Mesothelial cell of epicardium (in vitro differentiated cells): ENCODE results near the gene DIAPH2. TPM values are rescaled to one million over a fixed set of nuclear protein-coding genes. Genes with fewer than 3 reads are reported as not detected.
A peak's percentile ranks its signal among the peaks of the same experiment; 100 is the strongest.

ENCODE experiments used
- DNase-seq, 2 experiments: peaks; one replicate each; pipeline ENCODE4 v3.0.0; 2021; ENCODE audit warnings: low spot score in 2 of 2; ENCODE audit not compliant: unreplicated experiment in 2 of 2
- H3K27ac Mint-ChIP-seq: 2 replicates; pipeline ENCODE4 v1.8.0; 2021; ENCODE audit warnings: mixed read lengths
- H3K27me3 Mint-ChIP-seq: 2 replicates; pipeline ENCODE4 v1.8.0; 2021; ENCODE audit warnings: low read depth, mixed read lengths
- H3K36me3 Mint-ChIP-seq: 2 replicates; pipeline ENCODE4 v1.8.0; 2021; ENCODE audit warnings: mixed read lengths
- H3K4me1 Mint-ChIP-seq: 2 replicates; pipeline ENCODE4 v1.8.0; 2021; ENCODE audit warnings: mixed read lengths
- H3K4me3 Mint-ChIP-seq: 2 replicates; pipeline ENCODE4 v1.8.0; 2021; ENCODE audit warnings: mild to moderate bottlenecking, moderate library complexity, mixed read lengths
- H3K9me3 Mint-ChIP-seq: 2 replicates; pipeline ENCODE4 v1.8.0; 2021; ENCODE audit warnings: mixed read lengths
- total RNA-seq: library from RNA; stranded (reverse); gene quantifications from 3 replicates; pipeline ENCODE4 v1.2.1, GENCODE V29; 2021
- TF ChIP-seq, protein P1 (sequence below): fragments of 200-600 bp; sonication (generic); IDR thresholded peaks from one replicate; pipeline ENCODE4 v1.5.0; 2021; ENCODE audit warnings: antibody characterized with exemption; ENCODE audit not compliant: unreplicated experiment

Gene DIAPH2
- total RNA-seq, 1 donor from 2014 or later, result 19.2 TPM

DNA sequence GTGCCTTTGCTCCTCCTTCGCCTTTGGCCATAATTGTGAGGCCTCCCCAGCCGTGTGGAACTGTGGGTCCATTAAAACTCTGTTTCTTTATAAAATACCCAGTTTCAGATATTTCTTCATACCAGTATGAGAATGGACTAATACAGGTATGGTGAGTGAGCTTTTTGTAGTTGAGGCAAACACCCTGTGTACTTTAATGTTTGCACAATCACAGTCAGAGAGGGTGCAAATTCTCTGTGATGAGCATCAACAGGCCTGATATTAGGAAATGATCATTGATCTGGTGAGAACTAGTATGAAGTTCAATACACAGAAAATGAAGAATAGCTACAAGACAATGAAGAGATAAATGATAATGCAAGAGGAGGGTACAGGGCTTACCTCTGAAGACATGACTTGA is 943.7 kb downstream of the DIAPH2 start:
- Mint-ChIP-seq H3K9me3 (peaks cover 10% of the 10 kb centered on the region), H3K4me1 (peaks cover 16% of the 10 kb centered on the region), H3K4me3 (no peak overlapping the region), H3K36me3 (no peaks in the 10 kb centered on the region), H3K27me3 (no peaks in the 10 kb centered on the region), H3K27ac (no peak overlapping the region)
- no peak for DNase-seq
- TF ChIP-seq, protein P1, sequence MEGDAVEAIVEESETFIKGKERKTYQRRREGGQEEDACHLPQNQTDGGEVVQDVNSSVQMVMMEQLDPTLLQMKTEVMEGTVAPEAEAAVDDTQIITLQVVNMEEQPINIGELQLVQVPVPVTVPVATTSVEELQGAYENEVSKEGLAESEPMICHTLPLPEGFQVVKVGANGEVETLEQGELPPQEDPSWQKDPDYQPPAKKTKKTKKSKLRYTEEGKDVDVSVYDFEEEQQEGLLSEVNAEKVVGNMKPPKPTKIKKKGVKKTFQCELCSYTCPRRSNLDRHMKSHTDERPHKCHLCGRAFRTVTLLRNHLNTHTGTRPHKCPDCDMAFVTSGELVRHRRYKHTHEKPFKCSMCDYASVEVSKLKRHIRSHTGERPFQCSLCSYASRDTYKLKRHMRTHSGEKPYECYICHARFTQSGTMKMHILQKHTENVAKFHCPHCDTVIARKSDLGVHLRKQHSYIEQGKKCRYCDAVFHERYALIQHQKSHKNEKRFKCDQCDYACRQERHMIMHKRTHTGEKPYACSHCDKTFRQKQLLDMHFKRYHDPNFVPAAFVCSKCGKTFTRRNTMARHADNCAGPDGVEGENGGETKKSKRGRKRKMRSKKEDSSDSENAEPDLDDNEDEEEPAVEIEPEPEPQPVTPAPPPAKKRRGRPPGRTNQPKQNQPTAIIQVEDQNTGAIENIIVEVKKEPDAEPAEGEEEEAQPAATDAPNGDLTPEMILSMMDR, result no peak

DNA sequence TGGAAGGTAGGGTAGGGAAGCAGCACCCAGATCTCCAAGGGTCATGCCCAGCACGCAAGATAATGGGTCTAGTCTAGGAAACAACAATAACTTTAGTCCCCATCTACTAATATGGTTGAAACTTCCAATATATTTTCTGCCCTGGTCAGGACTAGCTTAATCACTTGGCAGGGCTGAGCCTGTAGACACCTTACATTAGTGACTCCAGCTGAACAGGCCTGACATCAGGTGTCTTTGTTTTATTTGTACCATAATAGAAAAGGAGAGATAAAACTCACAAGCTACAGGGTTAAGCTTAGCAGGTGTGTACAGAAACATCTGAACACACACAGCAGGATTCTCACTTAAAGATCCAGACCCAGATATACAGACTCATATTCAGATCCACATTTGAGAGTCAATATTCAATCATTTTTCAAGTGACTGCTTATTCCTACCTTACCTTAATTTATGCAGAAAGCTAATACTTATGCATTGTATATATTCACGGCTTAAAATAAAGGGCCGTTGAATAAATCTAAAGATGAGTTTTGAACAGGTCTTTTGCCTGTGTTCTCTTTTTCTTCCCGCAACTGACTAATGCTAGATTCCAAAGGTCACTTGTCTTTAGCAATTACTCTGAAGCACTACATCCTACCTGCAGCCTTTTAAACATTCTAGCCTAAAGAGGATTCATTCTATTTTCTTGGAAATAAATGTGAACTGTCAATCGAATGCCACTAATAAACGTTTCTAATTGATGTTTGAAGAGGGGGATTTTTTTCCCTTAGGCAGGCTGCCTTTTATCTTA is 944.4 kb downstream of the DIAPH2 start:
- Mint-ChIP-seq H3K27ac (no peak overlapping the region), H3K4me1 (peaks cover 16% of the 10 kb centered on the region), H3K4me3 (no peak overlapping the region)

DNA sequence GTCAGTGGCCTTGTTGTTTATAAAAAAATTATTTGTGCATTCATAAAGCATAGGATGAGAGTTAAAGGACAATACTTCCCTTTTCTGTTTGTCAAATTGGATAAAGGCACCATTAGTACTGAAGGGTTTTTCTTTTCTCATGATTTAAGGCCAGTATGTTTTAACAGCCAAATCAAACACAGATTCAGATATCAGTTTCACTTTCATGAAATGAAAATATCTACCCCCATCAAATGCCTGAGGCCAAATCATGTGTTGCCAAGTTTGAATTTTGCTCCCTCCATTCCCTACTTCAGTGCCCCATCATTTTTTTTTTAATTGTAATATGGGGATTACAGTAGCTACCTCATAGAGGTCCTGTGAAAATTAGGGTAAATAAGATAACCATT is 944.9 kb downstream of the DIAPH2 start:
- DNase-seq, result no peak

More for the DNA sequence above, 944.4 kb downstream of the DIAPH2 start:
- TF ChIP-seq, protein P1, result no peak
- no peaks in the 10 kb centered on the region for H3K36me3 Mint-ChIP-seq
- DNase-seq, result no peak
- no peaks in the 10 kb centered on the region for H3K27me3 Mint-ChIP-seq
- peaks cover 10% of the 10 kb centered on the region for H3K9me3 Mint-ChIP-seq

DNA sequence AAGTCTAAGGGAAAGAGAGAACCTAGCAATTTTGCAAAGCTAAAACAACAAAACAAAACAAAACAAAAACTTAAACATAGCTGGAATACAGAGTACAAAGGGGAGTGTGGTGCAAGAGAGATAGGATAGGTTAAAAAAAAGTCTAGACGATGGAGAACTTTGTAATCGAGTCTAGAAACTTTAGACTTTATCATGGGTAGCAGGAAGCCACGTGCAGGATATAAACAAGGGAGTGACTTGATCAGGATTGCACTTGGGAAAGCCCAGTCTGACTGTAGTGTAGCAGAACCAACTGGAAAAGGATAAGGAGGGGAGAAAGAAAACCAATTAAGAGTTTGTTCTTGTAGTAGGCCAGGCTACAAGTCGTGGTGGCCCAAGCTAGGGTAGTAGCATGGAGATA is 949.2 kb downstream of the DIAPH2 start:
- peaks cover 28% of the 10 kb centered on the region for H3K4me1 Mint-ChIP-seq
- H3K27me3 Mint-ChIP-seq, result no peaks in the 10 kb centered on the region
- H3K27ac Mint-ChIP-seq, result no peak overlapping the region
- no peaks in the 10 kb centered on the region for H3K36me3 Mint-ChIP-seq
- no peak for DNase-seq
- TF ChIP-seq, protein P1, result no peak
- no peaks in the 10 kb centered on the region for H3K9me3 Mint-ChIP-seq
- no peak overlapping the region for H3K4me3 Mint-ChIP-seq

More for the DNA sequence above, 944.9 kb downstream of the DIAPH2 start:
- peak overlapping the region; percentile 7 for H3K27ac Mint-ChIP-seq
- no peak overlapping the region for H3K4me3 Mint-ChIP-seq
- TF ChIP-seq, protein P1, result no peak
- no peaks in the 10 kb centered on the region for H3K36me3 Mint-ChIP-seq
- peaks cover 16% of the 10 kb centered on the region for H3K4me1 Mint-ChIP-seq
- H3K27me3 Mint-ChIP-seq, result no peaks in the 10 kb centered on the region
- H3K9me3 Mint-ChIP-seq, result peaks cover 10% of the 10 kb centered on the region

DNA sequence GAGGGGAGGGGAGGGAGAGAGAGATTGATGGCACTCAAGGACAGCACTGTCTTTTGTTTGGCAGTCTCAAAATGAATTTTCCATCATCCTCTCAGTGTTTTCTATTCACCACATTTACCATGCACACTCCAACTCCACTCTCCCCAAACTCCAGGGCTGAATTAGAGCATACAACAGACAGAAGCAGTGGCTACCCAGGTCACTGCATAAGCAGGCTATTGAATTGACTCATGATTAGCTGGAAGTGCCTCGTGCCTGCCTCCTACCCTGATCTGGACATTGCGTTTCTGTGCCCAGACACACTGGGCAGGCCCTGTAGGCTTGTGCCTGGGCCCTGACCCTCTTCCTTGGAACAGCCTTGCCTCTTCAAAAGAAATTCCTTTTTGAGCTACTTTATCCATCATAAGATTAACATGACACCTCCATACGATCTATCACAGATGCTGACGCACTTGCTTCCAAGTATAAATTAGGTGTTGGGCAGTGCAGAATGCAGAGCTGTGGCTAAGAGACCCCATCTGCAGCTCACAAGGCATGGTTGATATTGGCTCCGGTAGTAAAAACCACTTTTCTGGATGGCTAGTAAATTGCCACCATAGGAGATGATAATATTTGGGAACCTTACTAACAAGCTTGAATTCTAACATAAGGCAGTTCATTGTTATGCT is 952.0 kb downstream of the DIAPH2 start:
- no peaks in the 10 kb centered on the region for H3K36me3 Mint-ChIP-seq
- DNase-seq, result no peak
- H3K27ac Mint-ChIP-seq, result peak overlapping the region; percentile 38
- peaks cover 23% of the 10 kb centered on the region for H3K4me1 Mint-ChIP-seq
- no peak overlapping the region for H3K4me3 Mint-ChIP-seq
- no peaks in the 10 kb centered on the region for H3K9me3 Mint-ChIP-seq
- TF ChIP-seq, protein P1, result no peak
- no peaks in the 10 kb centered on the region for H3K27me3 Mint-ChIP-seq
